Spleen (tissue), 11 donors: ENCODE data around the gene TNFSF12. TPM values are rescaled to one million over a fixed set of nuclear protein-coding genes. Genes with fewer than 3 reads are reported as not detected.
A peak's percentile ranks its signal among the peaks of the same experiment; 100 is the strongest.

Experiments used
- DNase-seq: peaks from one replicate; pipeline ENCODE4 v3.0.0-alpha.2; 2020
- H3K27ac ChIP-seq, 8 donors: fragments of 200-600 bp; sonication (generic) in 7 of 8; 1 replicate in 4 of 8; 2 replicates in 4 of 8; pipeline versions ENCODE4 v1.5.0 to v1.8.0; 2016 to 2021; ENCODE audit warnings: inconsistent platforms in 4 of 8, mild to moderate bottlenecking in 4 of 8, moderate library complexity in 1 of 8
- H3K27me3 ChIP-seq, 7 donors: fragments of 200-600 bp; sonication (generic) in 6 of 7; replicated peaks in 1 of 7; 1 replicate in 4 of 7; 2 replicates in 3 of 7; pipeline versions ENCODE4 v1.5.0 to v1.8.0; 2016 to 2021; ENCODE audit warnings: inconsistent platforms in 3 of 7, mild to moderate bottlenecking in 1 of 7
- H3K36me3 ChIP-seq, 6 donors: fragments of 200-600 bp; sonication (generic) in 5 of 6; 1 replicate in 4 of 6; 2 replicates in 2 of 6; pipeline versions ENCODE4 v1.5.0 to v1.8.0; 2016 to 2021; ENCODE audit warnings: inconsistent platforms in 2 of 6
- H3K4me1 ChIP-seq, 6 donors: fragments of 200-600 bp; sonication (generic) in 5 of 6; 1 replicate in 3 of 6; 2 replicates in 3 of 6; pipeline versions ENCODE4 v1.5.0 to v1.8.0; 2016 to 2021; ENCODE audit warnings: inconsistent platforms in 3 of 6
- H3K4me3 ChIP-seq, 8 donors: fragments of 200-600 bp; sonication (generic) in 7 of 8; 1 replicate in 4 of 8; 2 replicates in 4 of 8; pipeline versions ENCODE4 v1.5.0 to v1.8.0; 2016 to 2021; ENCODE audit warnings: inconsistent platforms in 4 of 8, mild to moderate bottlenecking in 4 of 8, moderate library complexity in 2 of 8
- H3K9me3 ChIP-seq, 8 donors: fragments of 200-600 bp; sonication (generic) in 7 of 8; 1 replicate in 4 of 8; 2 replicates in 4 of 8; pipeline versions ENCODE4 v1.5.0 to v1.8.0; 2016 to 2021; ENCODE audit warnings: inconsistent platforms in 4 of 8
- CTCF ChIP-seq, 11 experiments: fragments of 200-600 bp in 7 of 11; fragments of 450-650 bp in 4 of 11; sonication (generic) in 4 of 11; IDR thresholded peaks in 8 of 11; conservative IDR thresholded peaks in 3 of 11; 1 replicate in 7 of 11; 2 replicates in 4 of 11; pipeline versions ENCODE4 v1.4.0 to v1.8.0; 2016 to 2021; ENCODE audit warnings: antibody characterized with exemption in 11 of 11, inconsistent platforms in 4 of 11, mild to moderate bottlenecking in 1 of 11
- POLR2A ChIP-seq, 3 donors: fragments of 450-650 bp; IDR thresholded peaks; one replicate each; pipeline ENCODE4 v1.5.1; 2017; ENCODE audit warnings: antibody characterized with exemption in 3 of 3, mild to moderate bottlenecking in 1 of 3
- POLR2AphosphoS5 ChIP-seq, 3 donors: sonication (generic); formaldehyde crosslinking; IDR thresholded peaks; one replicate each; pipeline ENCODE4 v1.5.1; 2017; ENCODE audit warnings: antibody characterized with exemption in 3 of 3
- WGBS, 5 donors: extraction: QIAGEN DNeasy Blood & Tissue Kit in 3 of 5; methylation state at CpG; one replicate each; pipeline versions ENCODE4 v1.1.5 to v1.1.7; 2013 to 2018; 5-methylcytosine and 5-hydroxymethylcytosine counted together
- intact Hi-C: fragments of 100-400 bp; cut with DNase I; formaldehyde crosslinking; loops from one replicate; pipeline ENCODE4 v1.15.0; 2023; ENCODE audit warnings: low total_unique reads
- polyA plus RNA-seq, 3 donors: library from polyadenylated mRNA; stranded (reverse); fragments of 200-250 nt; gene quantifications; one replicate each; pipeline ENCODE4 v1.2.1, GENCODE V29; 2013
- total RNA-seq, 7 donors: library from RNA; depleted of rRNA in 3 of 7; stranded (reverse); fragments of >200 nt in 3 of 7; fragmentation: NEBNext Ultra II Directional in 4 of 7; extraction: Animal tissue kit (Norgen Biotek cat#: 25700) in 4 of 7; gene quantifications; one replicate each; pipeline versions ENCODE4 v1.1.0 to v1.2.1, GENCODE V29; 2016 to 2021
- donor health status: healthy with polysubstance abuse.
- donor health status: DM: no; HTN: no; CAD: no; lungs with moderate emphysema.
- donor health status: DM: no; HTN: no; CAD: no.
- donor health status: Bipolar disorder and iron deficiency.
- donor health status: healthy.
- donor health status: DM: no; HTN: no; CAD: no.
- donor health status: DM: yes; HTN: yes; CAD: no.

The TNFSF12 gene
- total and polyA plus RNA-seq, 10 donors = 37.4 to 65.0 (median 55.3) TPM

DNA sequence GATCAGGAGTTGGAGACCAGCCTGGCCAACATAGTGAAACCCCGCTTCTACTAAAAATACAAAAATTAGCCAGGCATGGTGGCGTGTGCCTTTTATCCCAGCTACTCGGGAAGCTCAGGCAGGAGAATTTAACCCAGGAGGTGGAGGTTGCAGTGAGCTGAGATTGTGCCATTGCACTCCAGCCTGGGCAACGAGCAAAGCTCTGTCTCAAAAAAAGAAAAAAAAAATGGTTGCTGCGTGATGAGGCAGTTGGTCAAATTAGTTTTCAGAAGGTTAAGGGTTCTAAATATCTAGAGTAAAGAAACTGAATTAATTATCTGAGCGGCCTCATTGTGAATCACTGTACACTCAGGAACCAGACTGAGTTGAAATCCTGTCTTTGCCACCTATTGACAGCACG, 27.1 kb downstream of the TNFSF12 start:
- 69 to 77% (median 73%) methylated on average over 7 of the region's 7 CpGs for WGBS, 5 donors
- intact Hi-C loops = loop anchor here (10.0 kb wide), 1 partner anchor 231 kb away; no protein-coding TSS in a partner anchor
- DNase-seq = no peak
- Histone ChIP-seq H3K9me3 (no peaks in the 10 kb centered on the region), H3K36me3 (peaks cover 15 to 69% (median 57%) of the 10 kb centered on the region in 6 donors), H3K27ac (peak overlapping the region in 4 of 8 donors; percentile 13 to 100 (median 98)), H3K4me1 (peaks cover 41 to 87% (median 84%) of the 10 kb centered on the region in 6 donors), H3K27me3 (no peaks in the 10 kb centered on the region), H3K4me3 (peak overlapping the region in 1 of 8 donors; percentile 94)
- TF ChIP-seq POLR2AphosphoS5 (IDR thresholded peaks at IDR 0.05) (no peak), CTCF (IDR thresholded peaks at IDR 0.05 in 8 of 11, conservative IDR thresholded peaks at IDR 0.05 in 3 of 11) (no peak)

- Histone ChIP-seq H3K27ac (peak overlapping the region in 1 of 8 donors; percentile 99), H3K27me3 (no peaks in the 10 kb centered on the region), H3K4me3 (no peak overlapping the region), H3K9me3 (no peaks in the 10 kb centered on the region), H3K4me1 (peaks cover 44 to 87% (median 85%) of the 10 kb centered on the region in 6 donors), H3K36me3 (peaks cover 15 to 69% (median 55%) of the 10 kb centered on the region in 6 donors)
- intact Hi-C loops = loop anchor here (10.0 kb wide), 1 partner anchor 232 kb away; no protein-coding TSS in a partner anchor
- WGBS, 5 donors = 80 to 89% (median 83%) methylated on average over 12 to 14 of the region's 14 CpGs
- TF ChIP-seq CTCF (IDR thresholded peaks at IDR 0.05 in 8 of 11, conservative IDR thresholded peaks at IDR 0.05 in 3 of 11) (no peak), POLR2AphosphoS5 (IDR thresholded peaks at IDR 0.05) (peak in 2 of 3 donors; percentile 35 to 46), POLR2A (IDR thresholded peaks at IDR 0.05) (no peak)
- no peak for DNase-seq
Observed at GRCh38 chr17:7576432-7576937, 27.6 kb downstream of the TNFSF12 start.

DNA sequence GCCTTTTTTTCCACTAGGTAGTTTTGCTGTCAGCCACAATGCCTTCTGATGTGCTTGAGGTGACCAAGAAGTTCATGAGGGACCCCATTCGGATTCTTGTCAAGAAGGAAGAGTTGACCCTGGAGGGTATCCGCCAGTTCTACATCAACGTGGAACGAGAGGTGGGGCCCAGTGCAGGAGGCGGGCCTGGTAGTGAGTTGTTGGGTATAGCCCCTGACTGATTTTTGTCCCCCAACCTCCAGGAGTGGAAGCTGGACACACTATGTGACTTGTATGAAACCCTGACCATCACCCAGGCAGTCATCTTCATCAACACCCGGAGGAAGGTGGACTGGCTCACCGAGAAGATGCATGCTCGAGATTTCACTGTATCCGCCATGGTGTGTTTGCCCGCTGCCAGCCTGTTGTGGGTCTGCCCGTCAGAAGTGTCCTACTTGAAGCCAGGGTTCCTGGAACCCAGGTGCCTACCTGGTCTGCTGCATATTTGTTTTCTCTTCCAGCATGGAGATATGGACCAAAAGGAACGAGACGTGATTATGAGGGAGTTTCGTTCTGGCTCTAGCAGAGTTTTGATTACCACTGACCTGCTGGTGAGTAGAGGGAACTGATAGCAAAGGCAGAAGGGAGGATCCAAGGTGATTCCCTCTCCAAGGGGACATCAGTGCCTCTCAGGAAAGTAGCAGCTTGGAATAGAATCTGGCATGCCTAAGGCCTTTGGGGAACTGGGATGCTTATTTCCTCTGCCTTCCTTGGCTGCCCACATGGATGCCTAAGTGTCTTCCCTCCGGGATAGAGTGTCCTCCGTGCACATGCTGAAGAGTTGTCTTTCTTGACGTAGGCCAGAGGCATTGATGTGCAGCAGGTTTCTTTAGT, 28.7 kb downstream of the TNFSF12 start:
- Histone ChIP-seq H3K36me3 (peaks cover 15 to 74% (median 55%) of the 10 kb centered on the region in 6 donors), H3K4me3 (peak overlapping the region in 1 of 8 donors; percentile 82), H3K4me1 (peaks cover 52 to 90% (median 88%) of the 10 kb centered on the region in 6 donors), H3K9me3 (no peaks in the 10 kb centered on the region), H3K27ac (peak overlapping the region in 5 of 8 donors; percentile 26 to 99 (median 96)), H3K27me3 (no peaks in the 10 kb centered on the region)
- no peak for DNase-seq
- WGBS, 5 donors = 76 to 86% (median 82%) methylated on average over 17 of the region's 17 CpGs
- TF ChIP-seq CTCF (IDR thresholded peaks at IDR 0.05 in 8 of 11, conservative IDR thresholded peaks at IDR 0.05 in 3 of 11) (no peak), POLR2AphosphoS5 (IDR thresholded peaks at IDR 0.05) (peak in 2 of 3 donors; percentile 35 to 47)
- intact Hi-C loops = loop anchor here (10.0 kb wide), 1 partner anchor 233 kb away; no protein-coding TSS in a partner anchor
